ENCODE results near the gene BPHL.

DNA sequence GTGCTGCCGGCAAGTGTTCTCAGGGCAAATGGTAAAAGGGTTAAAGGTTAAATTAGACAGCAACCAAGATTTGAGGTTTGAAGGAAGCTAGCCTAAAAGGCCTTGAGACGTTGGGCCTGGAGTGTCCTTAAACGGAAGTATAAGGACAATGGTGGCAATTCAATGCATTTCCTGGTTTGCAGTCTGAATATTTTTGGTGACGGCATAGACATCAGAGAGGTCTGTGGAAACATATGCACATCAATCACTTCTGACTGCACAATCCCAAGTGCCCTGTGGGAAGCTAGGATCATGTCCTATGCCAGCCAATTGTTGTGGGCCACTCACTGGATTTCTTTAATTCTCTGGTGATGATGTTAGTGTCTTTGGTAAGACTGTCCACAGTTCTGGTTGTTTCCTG lies 64.6 kb downstream of the BPHL start:
- TF ChIP-seq, protein P1, sequence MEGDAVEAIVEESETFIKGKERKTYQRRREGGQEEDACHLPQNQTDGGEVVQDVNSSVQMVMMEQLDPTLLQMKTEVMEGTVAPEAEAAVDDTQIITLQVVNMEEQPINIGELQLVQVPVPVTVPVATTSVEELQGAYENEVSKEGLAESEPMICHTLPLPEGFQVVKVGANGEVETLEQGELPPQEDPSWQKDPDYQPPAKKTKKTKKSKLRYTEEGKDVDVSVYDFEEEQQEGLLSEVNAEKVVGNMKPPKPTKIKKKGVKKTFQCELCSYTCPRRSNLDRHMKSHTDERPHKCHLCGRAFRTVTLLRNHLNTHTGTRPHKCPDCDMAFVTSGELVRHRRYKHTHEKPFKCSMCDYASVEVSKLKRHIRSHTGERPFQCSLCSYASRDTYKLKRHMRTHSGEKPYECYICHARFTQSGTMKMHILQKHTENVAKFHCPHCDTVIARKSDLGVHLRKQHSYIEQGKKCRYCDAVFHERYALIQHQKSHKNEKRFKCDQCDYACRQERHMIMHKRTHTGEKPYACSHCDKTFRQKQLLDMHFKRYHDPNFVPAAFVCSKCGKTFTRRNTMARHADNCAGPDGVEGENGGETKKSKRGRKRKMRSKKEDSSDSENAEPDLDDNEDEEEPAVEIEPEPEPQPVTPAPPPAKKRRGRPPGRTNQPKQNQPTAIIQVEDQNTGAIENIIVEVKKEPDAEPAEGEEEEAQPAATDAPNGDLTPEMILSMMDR (IDR thresholded peaks at IDR 0.05): no peak
- TF ChIP-seq POLR2AphosphoS5 (IDR thresholded peaks at IDR 0.05) (no peak), EP300 (IDR thresholded peaks at IDR 0.05) (no peak), POLR2A (IDR thresholded peaks at IDR 0.05) (no peak)

All from sigmoid colon (tissue), 4 donors.